A673 (cell line): Measurements from ENCODE around the gene CAMKK1. TPM values are rescaled to one million over a fixed set of nuclear protein-coding genes. Genes with fewer than 3 reads are reported as not detected.

ENCODE experiments used
- BruUV-seq: library from RNA; stranded (reverse); fragments of 400-500 nt; replicated peaks from 2 replicates; lab custom pipeline; 2021; lab: Mats Ljungman, UMichigan
- CTCF ChIA-PET: fragments of 300-600 bp; sonication (Branson Sonifier 250); formaldehyde crosslinking; loops from one replicate; lab custom pipeline; 2022; ENCODE audit warnings: antibody characterized with exemption; lab: Charles Lee
- POLR2A ChIA-PET: fragments of 300-600 bp; sonication (Branson Sonifier 250); formaldehyde crosslinking; loops from one replicate; lab custom pipeline; 2022; ENCODE audit warnings: antibody characterized with exemption; ENCODE audit not compliant: low non-redundant PET; lab: Charles Lee
- DNase-seq: peaks from one replicate; pipeline ENCODE4 v3.0.0-alpha.2; 2015; ENCODE audit warnings: low spot score
- H3K27ac ChIP-seq: fragments of 200-600 bp; sonication (generic); 2 replicates; pipeline ENCODE4 v1.5.1; 2016; ENCODE audit warnings: mixed run types, low read depth, mild to moderate bottlenecking, mixed read lengths, antibody characterized with exemption, low read length; ENCODE audit not compliant: poor library complexity, severe bottlenecking
- H3K27me3 ChIP-seq: fragments of 200-600 bp; sonication (generic); replicated peaks from 2 replicates; pipeline ENCODE4 v1.6.1; 2017; ENCODE audit warnings: mixed run types, low read depth, mild to moderate bottlenecking, mixed read lengths, antibody characterized with exemption, low read length; ENCODE audit not compliant: insufficient read depth, poor library complexity
- H3K36me3 ChIP-seq: fragments of 200-600 bp; sonication (generic); 2 replicates; pipeline ENCODE4 v1.6.1; 2016; ENCODE audit warnings: mixed run types, mild to moderate bottlenecking, mixed read lengths, antibody characterized with exemption, low read length; ENCODE audit not compliant: insufficient read depth, poor library complexity, severe bottlenecking
- H3K4me1 ChIP-seq: fragments of 200-600 bp; sonication (generic); 2 replicates; pipeline ENCODE4 v1.6.1; 2017; ENCODE audit warnings: mixed run types, mild to moderate bottlenecking, mixed read lengths, antibody characterized with exemption, low read length; ENCODE audit not compliant: insufficient read depth, poor library complexity, severe bottlenecking
- H3K4me3 ChIP-seq: fragments of 200-600 bp; sonication (generic); 2 replicates; pipeline ENCODE4 v1.5.1; 2016; ENCODE audit warnings: low read depth, mixed run types, mild to moderate bottlenecking, mixed read lengths, low read length; ENCODE audit not compliant: poor library complexity, severe bottlenecking
- H3K9me3 ChIP-seq: fragments of 200-600 bp; sonication (generic); 2 replicates; pipeline ENCODE4 v1.6.1; 2016; ENCODE audit warnings: mixed run types, low read depth, mild to moderate bottlenecking, mixed read lengths, antibody characterized with exemption, low read length; ENCODE audit not compliant: poor library complexity, severe bottlenecking
- CTCF ChIP-seq: fragments of 300-800, 200-600 bp; sonication (generic); conservative IDR thresholded peaks from 2 replicates; pipeline ENCODE4 v1.5.1; 2017; ENCODE audit warnings: low read depth, mild to moderate bottlenecking, antibody characterized with exemption, low read length, moderate library complexity, mixed read lengths
- EZH2 ChIP-seq: fragments of 200-600 bp; sonication (generic); IDR thresholded peaks from 2 replicates; pipeline ENCODE4 v1.6.1; 2017; ENCODE audit warnings: borderline replicate concordance, low read depth, mild to moderate bottlenecking, mixed read lengths, antibody characterized with exemption, low read length; ENCODE audit not compliant: poor library complexity, severe bottlenecking
- intact Hi-C: fragments of 100-400 bp; cut with micrococcal nuclease; formaldehyde crosslinking; loops from one replicate; pipeline ENCODE4 v1.10.0; 2022; ENCODE audit not compliant: unreplicated experiment
- total RNA-seq: library from RNA; stranded (reverse); gene quantifications from 2 replicates; pipeline ENCODE4 v1.2.3, GENCODE V29; 2021

Gene CAMKK1
- total RNA-seq, 1 experiment from 2014 or later = 6.1 TPM

GRCh38 chr17:3847165-3847670 is 45.6 kb downstream of the CAMKK1 start:
- no peak overlapping the region for H3K27ac ChIP-seq
- H3K4me1 ChIP-seq = no peaks in the 10 kb centered on the region
- no peak for DNase-seq
- no peak overlapping the region for H3K4me3 ChIP-seq
- TF ChIP-seq CTCF (no peak), EZH2 (no peak)
- no peaks in the 10 kb centered on the region for H3K9me3 ChIP-seq
- CTCF ChIA-PET = no interaction called here
- peaks cover 18% of the 10 kb centered on the region for H3K36me3 ChIP-seq
- POLR2A ChIA-PET = no interaction called here
- intact Hi-C loops = no loop called here
- BruUV-seq = no TSS peak
- no peaks in the 10 kb centered on the region for H3K27me3 ChIP-seq

DNA sequence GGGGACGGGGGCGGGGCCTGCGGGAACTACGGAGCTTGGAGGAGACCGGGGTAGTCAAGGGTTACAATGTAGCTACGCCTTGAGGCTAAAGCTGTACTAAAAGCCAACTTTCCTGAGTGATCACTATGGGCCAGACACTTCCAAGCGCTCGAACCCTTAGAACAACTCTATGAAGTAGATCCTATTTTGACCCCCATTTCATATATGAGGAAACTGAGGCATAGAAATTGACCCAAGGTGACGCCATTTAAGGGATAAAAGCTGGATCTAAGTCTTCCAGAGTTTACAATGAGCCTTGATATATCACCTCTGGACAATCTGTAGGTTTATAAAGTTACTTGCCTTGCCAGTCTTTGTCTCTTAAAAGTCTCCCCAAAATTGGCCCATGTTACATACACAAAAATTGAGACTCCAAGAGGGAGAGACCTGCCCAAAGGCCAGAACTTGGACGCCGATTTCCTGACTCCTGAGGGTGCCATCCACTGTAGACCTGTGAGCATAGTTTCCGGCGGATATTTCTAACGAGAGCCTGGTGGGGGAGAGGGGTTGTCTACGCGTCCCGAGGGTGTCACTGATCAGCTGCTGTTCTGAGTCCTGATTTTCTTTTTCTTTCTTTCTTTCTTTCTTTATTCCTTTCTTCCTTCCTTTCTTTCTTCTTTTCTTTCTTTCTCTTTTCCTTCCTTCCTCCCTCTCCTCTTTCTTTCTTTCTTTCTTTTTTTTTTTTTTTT is 46.3 kb downstream of the CAMKK1 start:
- CTCF ChIA-PET = interaction anchor here (0.5 to 1.8 kb wide), 9 partner anchors 11 to 458 kb away, joined by 3 to 16 read pairs (median 3); partner anchors contain the start of gene CAMKK1
- Histone ChIP-seq H3K27me3 (no peaks in the 10 kb centered on the region), H3K27ac (no peak overlapping the region), H3K4me3 (peak overlapping the region; percentile 83), H3K36me3 (peaks cover 20% of the 10 kb centered on the region), H3K4me1 (no peaks in the 10 kb centered on the region), H3K9me3 (no peaks in the 10 kb centered on the region)
- DNase-seq = no peak
- no peak for TF ChIP-seq EZH2
- TF ChIP-seq CTCF = no peak
- no TSS peak for BruUV-seq
- POLR2A ChIA-PET = interaction anchor here (0.6 kb wide), 1 partner anchor 196 kb away, joined by 3 read pairs; no protein-coding TSS in a partner anchor
- intact Hi-C loops = no loop called here

DNA sequence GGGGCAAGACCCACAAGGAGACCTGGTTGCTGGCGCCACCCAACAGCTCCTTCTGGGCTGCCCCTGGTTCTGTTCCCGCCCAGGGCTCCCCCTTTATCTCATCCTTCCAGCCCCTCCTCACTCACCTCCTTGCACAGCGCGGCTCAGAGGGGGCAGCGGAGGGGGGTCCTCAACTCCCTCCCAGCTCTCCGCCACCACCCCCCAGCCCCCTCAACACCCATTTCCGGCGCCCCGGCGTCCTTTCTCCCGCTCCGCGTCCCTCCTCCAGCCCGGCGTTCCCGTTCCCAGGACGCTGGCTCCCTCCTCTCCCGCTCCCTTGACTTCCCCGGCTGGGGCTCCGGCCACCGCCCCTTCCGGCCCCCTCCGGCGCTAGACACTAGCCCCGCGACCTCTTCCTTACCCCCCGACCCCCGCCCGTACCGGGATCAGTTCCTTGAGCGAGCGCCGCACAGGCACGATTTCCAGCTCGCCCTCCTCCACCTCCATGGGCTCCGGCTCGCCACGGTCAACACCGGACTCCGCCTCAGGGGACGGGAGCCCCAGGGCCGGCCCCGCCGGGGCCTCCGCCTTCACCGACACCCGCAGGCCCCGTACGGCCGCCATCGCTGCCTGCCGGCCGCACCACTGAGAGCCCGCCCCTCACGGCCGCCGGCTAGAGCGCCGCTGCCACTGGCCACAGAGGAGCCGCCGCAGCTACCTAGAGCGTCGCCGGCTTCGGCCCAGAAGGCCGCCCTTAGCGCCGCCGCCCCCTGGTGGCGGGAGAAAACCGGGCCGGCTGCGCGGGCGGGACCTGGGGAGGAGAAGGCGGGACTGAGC is 47.0 kb downstream of the CAMKK1 start, which contains the start of gene NCBP3:
NCBP3 (minus strand) TSS at position 626 of the 816 bp plus-strand sequence; CDS start at position 603, 23 bp downstream.
- intact Hi-C loops = no loop called here
- no peak for TF ChIP-seq EZH2
- peak; percentile 95 for TF ChIP-seq CTCF
- Histone ChIP-seq H3K4me1 (no peaks in the 10 kb centered on the region), H3K9me3 (no peaks in the 10 kb centered on the region), H3K4me3 (peak within 1 kb of the TSS; percentile 83), H3K27ac (peak within 1 kb of the TSS; percentile 95), H3K36me3 (peaks cover 20% of the 10 kb centered on the region), H3K27me3 (no peaks in the 10 kb centered on the region)
- ChIA-PET CTCF (interaction anchor here (0.5 to 1.8 kb wide), 10 partner anchors 11 to 1093 kb away, joined by 3 to 16 read pairs (median 3); partner anchors contain the start of gene CAMKK1), POLR2A (interaction anchor here (0.5 to 0.6 kb wide), 2 partner anchors 51 to 197 kb away, joined by 3 read pairs; no protein-coding TSS in a partner anchor)
- peak; percentile 95 for DNase-seq
- no TSS peak for BruUV-seq
